HG03439 (cell line): ENCODE data around the gene CCNY.

Experiments used
- ATAC-seq: cut with Tn5 transposase; IDR thresholded peaks from one replicate; pipeline ENCODE4 v1.9.1; 2021; ENCODE audit warnings: mild to moderate bottlenecking, moderate library complexity; ENCODE audit not compliant: unreplicated experiment

Gene CCNY

DNA sequence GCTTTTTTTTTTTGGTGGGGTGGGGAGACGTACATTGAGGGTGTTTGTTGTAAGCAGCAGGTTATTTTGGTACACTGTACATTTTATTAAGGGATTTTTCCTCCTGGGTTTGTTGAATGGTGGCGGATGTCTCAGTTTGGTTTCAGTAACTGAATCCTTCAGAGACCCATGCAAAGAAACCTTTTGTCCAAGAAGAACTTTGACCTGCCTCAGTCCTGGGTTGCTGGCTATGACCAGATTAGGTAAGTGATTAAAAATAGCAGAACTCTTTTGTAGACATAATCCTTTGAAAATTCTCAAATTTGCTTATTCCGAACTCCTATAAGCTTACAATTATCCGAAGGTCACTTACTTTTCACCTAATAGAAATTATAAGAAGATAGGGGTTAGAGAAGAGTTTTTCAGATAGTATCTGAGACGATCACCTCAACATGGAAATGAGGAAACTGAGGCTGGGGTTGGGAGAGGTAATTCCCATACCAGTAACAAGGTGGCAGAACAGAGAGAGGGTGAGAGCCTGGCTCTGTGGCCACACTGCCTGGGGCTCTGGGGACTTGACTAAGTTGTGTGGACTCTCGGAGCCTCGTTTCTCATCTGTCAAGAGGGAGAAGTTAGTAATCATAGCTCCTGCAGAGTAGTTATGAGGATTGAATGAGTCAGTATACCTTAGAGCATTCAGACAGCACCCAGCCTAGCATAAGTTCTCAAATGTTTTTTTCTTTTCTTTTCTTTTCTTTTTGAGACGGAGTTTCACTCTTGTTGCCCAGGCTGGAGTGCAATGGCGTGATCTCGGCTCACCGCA, 87.4 kb downstream of the CCNY start:
- ATAC-seq, result no peak

DNA sequence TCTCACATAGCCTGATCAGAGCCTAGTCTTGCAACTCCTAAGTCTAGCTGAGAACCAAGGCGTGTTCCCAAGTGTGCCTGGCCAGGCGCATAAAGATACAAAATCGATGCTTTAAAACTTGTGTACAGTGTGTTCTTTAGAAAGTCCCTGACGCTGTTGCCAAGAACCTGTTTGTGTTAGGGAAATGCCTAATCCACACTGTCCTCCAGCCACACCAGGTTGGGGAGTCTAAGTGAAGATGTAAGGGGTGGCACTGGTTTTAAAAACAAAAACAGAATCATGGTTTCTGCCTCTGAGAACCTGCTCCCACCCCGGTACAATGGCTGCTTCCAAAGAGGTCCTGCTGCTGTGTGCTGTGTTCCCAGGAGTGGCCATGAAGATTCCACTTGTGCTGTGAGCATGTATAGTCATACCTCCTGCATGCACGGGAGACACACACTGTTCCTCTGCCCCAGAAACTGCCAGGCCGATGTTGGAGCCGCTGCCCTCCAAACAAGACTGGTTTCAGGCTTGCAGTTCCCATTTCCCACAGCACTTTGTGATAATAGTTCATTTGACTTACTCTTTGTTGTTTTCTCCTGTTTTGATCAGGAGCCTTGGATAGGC, 88.5 kb downstream of the CCNY start:
- no peak for ATAC-seq

DNA sequence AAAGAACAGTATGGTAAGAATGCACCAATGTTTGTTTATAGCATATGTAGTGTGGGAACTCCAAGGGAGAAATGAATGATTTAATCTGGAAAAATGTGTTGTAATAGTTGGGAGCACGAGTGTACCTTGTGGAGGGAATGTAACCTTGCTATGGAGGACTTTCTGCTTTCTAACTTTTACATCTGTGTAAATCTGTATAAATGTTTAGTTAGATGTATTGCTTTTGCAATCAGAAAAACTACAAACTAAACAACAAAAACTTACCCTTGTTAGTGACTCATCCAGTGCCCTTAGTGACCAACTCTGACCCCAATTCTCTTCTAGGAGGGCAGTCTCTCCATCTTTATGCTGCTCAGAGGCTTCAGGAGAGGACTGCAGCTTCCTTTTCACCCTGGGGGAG, 89.3 kb downstream of the CCNY start:
- ATAC-seq, result no peak

DNA sequence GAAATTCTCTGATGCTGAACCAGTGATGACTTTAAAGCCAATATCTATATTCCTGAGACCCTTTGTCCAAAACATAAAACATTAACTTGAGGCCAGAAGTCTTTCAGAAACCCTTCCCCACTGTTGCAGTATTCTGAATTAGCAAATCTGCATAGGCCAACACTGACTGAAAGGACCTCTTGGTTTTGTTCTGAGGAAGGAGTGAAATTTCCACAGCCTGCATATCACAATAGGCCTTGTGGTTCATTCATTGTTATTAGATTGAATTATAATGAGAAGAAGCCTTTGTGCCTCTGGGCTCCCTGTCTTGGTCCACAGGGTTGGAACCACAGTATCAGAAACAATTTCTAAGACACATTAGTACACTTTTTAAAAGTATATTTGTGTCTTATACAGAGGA, 90.3 kb downstream of the CCNY start:
- no peak for ATAC-seq

DNA sequence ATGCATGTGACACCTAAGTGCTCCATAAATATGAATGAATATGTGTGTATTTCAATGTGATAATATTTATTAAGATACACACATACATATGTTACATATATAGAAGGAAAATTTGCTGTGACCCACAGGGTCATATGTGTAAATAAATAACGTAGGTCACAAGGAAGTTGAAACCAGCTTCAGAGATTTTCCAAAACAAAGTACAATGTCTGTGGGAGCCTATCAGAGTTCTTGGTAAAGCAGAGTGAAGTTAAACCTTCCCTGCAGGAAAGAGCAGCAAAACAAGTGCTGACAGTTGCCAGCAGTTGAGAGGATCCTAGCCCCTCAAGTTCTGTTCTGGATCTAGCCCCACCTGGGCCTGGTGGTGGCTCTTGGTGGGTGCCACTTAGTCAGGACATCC, 91.2 kb downstream of the CCNY start:
- ATAC-seq, result no peak

DNA sequence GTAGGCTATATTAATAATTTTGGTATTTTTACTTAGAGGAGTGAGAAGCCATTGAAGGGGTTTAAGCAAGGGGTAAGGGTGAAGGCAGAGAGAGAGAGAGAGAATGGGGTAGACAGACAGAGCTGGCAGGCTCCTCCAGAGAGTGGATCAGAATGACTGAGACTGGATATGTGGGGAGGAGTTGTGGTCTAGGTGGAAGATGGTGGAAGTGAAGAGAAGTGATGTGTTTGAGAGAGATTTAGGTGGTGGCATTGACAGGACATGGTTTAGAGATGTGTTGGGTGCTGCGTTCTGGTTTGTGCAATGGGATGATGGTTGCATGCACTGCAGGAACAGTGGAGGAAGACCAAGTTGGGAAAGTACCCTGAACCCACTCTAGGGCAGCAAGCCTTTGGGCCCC, 92.2 kb downstream of the CCNY start:
- ATAC-seq, result no peak

DNA sequence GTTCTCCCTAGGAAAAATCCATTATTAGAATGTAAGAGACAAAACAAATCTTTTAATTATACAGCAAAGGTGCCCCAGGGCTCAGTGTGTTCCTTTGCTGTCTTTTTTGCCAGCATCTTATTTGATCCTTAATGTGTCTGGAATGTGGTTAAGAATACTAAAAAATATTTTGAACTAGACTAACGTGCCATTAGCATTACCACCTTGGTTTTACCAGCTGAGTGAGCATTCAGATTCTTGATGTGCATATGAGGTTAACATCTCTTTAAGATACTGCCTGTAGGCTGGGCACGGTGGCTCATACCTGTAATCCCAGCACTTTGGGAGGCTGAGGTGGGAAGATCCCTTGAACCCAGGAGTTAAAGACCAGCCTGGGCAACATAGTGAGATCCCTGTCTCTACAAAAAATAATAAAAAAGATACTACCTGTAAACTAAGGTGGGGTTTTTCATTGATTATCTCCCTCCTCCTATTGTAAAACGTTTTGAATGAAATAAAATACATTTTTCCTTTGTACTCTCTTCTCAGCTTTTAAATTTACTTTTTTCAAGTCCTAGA, 96.6 kb downstream of the CCNY start:
- no peak for ATAC-seq

DNA sequence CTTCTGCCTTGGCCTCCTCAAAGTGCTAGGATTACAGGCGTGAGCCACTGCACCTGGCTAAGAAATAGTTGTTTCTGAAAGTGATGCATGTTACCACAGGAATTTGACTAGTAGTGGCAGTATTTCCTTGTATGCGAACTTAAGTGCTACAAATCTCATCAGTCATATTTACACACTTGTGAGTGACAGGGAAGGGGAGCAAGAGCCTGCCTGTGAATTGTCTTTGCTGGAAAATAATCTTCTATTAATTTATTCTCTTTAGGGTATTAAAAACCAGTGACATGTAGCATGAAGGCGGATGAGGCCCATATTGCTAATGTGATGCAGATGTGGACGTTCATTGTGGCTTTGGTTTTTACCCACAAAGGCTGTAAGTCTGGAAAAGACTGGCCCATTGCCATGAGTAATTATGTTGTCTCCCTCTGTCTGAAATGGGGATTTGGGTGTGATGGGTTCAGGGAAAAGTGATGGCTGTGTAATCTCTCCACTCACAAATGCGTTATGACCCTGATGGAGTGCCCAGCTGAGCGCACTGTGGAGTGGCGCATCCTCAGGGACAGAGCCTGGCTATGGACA, 97.6 kb downstream of the CCNY start:
- no peak for ATAC-seq

DNA sequence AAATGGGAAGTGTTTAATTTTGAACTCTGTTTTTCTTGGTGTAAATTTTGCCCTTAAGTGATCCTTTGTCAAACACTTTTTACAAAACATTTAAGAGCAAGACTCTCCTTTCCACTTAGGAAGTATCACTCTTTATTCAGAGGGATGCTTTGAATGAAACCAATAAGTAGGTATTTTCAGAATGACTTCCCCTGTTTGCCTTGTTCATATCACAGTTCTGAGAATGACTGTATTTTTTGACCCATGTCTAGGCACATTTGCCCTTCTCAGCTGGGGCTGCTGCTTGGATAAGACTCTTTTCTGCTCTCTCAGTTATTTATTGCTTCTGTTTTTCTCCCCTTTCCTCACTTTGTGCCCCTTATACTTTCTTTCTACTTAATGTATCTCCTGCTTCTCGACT, 98.2 kb downstream of the CCNY start:
- no peak for ATAC-seq

DNA sequence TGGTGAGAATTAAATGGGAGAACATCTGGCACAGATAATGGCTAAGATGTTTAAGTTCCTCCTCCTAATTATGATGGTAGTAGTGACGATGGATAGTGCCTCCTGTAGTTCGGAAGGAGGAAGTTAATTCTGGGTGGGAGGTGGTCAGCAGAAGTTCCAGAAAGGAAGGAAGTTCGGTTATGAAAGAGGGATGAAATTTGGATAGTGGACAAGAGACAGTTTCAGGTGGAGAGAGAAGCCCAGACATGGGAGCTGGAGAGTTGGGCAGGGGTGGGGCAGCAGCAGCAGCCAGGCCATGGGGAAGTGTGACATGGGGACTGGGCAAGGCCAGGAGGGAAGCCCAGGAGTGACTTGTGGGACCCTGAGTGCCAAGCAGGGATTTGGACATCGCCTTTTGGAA, 99.5 kb downstream of the CCNY start:
- ATAC-seq, result no peak

DNA sequence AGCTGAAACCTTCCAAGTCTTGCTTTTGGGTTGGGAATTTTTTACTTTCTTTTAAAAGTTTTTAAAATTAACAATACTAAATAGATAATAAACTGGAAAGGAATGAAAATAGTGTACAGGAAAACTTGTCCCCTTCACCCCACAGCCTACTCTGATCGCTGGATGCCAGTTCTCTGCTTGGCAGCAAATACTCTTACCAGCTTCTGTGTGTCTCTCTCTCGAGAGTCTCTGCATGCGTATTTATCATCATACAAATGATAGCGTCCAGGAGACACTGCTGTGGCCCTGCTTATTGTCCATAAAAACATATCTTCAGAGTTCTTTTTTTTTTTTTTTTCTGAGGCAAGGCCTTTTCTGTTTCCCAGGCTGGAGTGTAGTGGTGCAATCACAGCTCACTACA, 101.5 kb downstream of the CCNY start:
- ATAC-seq, result no peak

DNA sequence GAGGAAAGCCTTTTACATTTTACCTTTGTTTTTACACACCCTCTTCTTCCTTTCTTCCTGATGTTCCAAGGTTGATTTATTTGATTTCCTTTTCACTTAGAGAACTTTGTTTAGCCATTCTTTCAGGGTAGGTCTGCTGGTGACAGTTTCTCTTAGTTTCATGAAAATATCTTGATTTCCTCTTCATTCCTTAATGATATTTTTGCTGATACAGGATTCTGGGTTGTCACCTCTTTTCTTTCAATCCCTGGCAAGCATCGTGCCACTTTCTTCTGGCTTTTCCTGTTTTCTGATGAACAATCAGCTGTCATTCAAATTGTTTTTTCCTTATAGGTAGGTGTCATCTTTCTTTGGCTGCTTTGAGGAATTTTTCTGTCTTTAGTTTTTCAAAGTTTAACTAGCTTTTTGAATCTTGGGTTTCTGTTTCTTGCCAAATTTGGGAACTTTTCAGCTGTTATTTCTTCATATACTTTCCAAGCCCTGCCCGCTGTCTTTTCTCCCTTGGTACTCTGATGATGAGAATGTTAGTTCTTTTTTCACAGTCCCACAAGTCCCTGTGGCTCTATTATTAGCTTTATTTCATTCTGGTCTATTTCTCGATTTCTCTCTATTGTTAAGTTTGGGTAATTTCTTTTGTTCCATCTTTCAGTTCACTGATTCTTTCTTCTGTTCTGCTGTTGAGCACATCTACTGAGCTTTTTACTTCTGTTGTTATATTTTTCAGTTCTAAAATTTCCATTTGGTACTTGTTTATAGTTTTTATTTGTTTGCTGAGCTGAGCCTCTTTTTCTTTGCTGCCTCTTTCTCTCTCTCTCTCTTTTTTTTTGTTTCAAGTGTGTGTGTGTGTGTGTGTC, 102.6 kb downstream of the CCNY start:
- no peak for ATAC-seq

DNA sequence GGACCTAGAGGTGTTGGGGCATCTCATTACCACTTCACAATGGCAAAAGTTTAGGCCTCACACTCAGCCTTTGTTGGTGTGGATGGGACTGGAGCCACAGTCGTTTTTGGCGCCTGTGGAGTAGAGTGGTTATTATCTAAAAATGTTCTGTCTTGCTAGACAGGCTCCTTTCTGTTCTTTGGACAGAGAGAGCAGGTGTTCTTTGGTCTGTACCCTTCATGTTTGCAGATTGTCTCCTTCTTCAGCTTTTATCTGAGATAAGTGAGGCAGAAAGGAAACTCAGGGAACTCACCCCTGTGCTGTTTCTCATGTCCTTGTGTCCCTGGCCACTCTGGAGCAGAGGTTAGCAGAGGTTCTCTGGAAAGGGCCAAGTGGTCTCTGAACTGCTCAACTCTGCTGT, 103.7 kb downstream of the CCNY start:
- no peak for ATAC-seq

DNA sequence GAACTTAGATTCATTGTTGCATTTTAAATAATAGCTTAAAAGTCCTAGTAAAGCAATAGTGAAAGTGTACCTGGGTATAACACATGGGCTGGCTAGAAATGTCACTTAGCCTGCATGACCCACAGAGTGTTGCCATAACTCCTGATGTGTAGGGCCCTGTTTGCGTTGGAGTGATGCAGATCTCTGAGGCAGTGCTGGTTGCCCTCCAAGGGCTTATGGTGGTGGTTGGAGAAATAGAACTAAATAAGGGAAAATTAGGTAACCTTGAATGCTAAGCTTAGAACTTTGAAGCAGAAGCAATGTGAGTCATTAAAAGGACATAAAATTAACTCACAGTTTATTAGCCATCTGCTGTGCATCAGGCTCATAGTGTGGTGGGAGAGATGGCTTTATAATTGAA, 105.7 kb downstream of the CCNY start:
- no peak for ATAC-seq

DNA sequence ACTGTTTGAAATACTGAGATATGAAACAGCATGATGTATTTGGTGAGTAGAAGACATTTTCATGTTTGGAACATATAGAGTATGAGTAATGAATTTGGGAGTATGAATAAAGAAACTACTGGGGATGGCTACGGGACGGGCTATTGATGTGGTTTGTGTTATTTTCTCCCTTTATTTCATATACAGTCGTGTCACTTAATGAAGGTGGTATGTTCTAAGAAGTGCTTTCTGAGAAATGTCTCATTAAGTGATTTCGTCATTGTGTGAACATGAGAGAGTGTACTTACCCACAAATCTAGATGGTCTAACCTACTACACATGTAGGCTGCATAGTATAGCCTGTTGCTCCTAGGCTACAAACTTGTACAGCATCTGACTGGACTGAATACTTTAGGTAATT, 106.3 kb downstream of the CCNY start:
- ATAC-seq, result no peak

DNA sequence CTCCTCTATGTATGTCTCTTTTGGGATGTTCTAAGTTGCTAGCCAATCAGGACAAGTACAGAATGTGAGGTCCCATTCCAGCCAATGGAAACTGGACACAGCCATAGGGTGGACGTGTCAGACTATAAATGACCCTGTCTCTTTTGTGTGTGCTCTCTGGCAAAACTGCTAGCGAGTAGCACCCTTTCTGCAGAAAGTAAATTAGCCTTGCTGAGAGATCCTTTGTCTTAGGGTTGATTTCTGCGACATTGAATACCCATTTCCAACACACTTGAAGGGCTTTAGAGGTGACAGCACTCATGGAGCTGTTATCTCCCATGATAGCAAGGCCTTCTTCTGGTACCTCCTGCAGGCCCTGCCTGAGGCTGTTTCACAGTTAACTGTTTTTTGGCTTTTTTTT, 107.5 kb downstream of the CCNY start:
- ATAC-seq, result no peak

DNA sequence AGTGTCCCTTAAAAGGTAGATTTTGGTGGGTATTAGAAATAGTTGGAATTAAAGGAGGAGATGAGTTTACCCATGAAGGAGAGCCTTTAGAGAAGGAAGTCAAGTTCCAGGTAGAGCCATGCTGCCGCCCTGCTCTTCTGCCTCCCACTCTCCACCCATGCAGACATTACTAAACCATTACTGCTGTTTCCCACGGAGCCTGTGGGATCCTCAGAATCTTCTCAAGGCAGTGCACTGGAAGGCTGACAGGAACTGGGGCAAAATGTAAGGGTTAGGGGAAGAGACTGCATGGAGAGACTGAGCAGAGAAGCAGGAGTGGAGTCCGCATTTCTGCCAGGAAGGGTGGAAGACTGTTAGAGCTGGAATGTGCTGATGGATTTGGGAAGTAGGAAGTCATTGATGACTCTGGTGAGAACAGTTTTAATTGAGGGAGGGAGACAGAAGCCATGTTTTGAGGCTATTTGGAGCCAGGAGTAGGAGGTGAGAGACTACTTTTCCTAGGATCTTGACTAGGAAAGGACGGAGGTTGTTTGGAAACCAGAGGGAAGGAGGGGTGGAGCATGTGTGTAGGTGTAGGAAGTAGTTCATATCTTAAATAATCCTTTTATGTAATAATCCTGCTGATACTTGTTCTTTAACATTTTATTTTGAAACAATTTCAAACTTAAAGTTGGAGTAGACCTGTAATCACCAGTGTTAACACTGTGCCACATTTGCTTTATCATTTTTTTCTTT, 109.0 kb downstream of the CCNY start:
- ATAC-seq, result no peak

DNA sequence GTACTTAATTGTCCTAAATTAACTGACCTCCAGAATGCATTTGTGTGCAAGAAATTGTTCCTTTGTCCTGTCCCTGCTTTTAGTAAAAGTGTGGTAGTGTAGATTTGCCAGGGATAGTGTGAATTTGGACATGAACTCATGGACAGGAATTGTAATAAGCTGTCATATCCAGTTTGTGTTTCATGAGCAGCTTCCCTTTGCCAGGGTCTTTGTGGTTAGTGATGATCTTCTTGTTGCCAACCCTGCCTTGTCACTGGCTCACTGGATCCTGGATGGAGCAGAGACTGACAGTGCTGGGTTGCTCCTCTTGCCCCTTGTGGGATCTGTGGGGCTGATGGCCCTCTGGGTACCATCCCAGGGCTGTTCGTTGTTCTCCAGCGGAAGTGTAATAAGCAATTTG, 110.1 kb downstream of the CCNY start:
- ATAC-seq, result no peak

DNA sequence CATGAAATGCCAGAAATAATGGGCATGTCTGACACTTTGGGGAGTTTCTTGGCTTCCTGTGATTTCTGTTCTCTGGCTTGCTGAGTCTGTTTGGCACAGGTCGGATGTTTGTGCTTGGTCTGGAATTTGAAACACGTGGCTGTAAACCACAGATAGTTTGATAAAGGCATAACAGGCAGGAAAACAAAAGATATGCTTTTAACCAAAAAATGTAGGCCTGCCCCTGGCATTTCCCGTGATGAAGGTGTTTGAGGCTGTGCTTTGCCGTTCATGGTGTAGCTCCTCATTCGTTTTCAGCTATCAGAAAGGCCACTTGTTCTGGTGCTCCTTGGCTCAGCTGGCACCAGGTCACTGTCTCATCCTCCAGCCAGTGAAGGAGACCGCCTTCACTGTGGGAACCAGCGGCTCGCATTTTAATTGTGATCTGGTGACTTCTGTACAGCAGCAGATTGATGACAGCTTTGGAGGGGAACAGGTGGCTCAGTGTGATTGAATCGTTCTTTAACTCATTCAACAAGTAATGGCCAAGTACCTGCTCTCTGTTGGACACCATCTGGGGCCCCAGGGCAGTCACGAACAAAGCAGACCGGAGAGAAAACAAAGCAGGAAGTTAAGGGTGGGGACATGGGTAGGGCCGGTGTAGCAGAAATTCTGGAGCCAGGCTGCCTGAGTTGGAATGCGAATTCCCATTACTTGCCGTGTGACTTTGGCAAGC, 111.5 kb downstream of the CCNY start:
- ATAC-seq, result no peak
